Testis (tissue), 3 donors: ENCODE data around the gene SCAF11. TPM values are rescaled to one million over a fixed set of nuclear protein-coding genes. Genes with fewer than 3 reads are reported as not detected.

Experiments used
- DNase-seq: peaks from one replicate; pipeline ENCODE4 v3.0.0-alpha.2; 2019
- H3K27ac ChIP-seq, 2 donors: fragments of 200-600 bp; sonication (generic); one replicate each; pipeline ENCODE4 v1.5.1; 2019
- H3K27me3 ChIP-seq: fragments of 200-600 bp; sonication (generic); one replicate; pipeline ENCODE4 v1.5.1; 2019
- H3K36me3 ChIP-seq: fragments of 200-600 bp; sonication (generic); one replicate; pipeline ENCODE4 v1.5.1; 2017; ENCODE audit warnings: low read depth; ENCODE audit errors: missing control alignments
- H3K4me1 ChIP-seq: fragments of 200-600 bp; sonication (generic); one replicate; pipeline ENCODE4 v1.5.1; 2019
- H3K4me3 ChIP-seq, 2 donors: fragments of 200-600 bp; sonication (generic); one replicate each; pipeline ENCODE4 v1.5.1; 2017 to 2019
- H3K9me3 ChIP-seq: fragments of 200-600 bp; sonication (generic); one replicate; pipeline ENCODE4 v1.5.1; 2017
- POLR2A ChIP-seq: fragments of 450-650 bp; IDR thresholded peaks from one replicate; pipeline ENCODE4 v1.6.1; 2017; ENCODE audit warnings: antibody characterized with exemption, mild to moderate bottlenecking, moderate library complexity
- WGBS, 2 donors: methylation state at CpG; one replicate each; pipeline ENCODE4 v1.1.5; 2018; 5-methylcytosine and 5-hydroxymethylcytosine counted together
- intact Hi-C: fragments of 100-400 bp; cut with DNase I; formaldehyde crosslinking; loops from one replicate; pipeline ENCODE4 v1.15.1; 2023; ENCODE audit warnings: low total_unique reads
- polyA plus RNA-seq: library from polyadenylated mRNA; stranded (reverse); fragments of 350-450 nt; fragmentation: Illumina TruSeq; extraction: RNeasy Lipid Tissue Mini Kit (QIAGEN cat#74804); gene quantifications from one replicate; pipeline ENCODE4 v1.2.3, GENCODE V29; 2014; ENCODE audit warnings: low read depth, low replicate concordance; ENCODE audit not compliant: insufficient read depth
- total RNA-seq, 2 donors: library from RNA; depleted of rRNA; stranded (reverse); fragments of >200 nt; gene quantifications; one replicate each; pipeline ENCODE4 v1.2.3, GENCODE V29; 2016
- TF ChIP-seq, protein P1 (sequence below), 3 experiments: fragments of 450-650 bp in 2 of 3; fragments of 200-600 bp in 1 of 3; sonication (generic) in 1 of 3; IDR thresholded peaks; one replicate each; pipeline ENCODE4 v1.5.1; 2016 to 2019; ENCODE audit warnings: antibody characterized with exemption in 3 of 3, mild to moderate bottlenecking in 2 of 3, moderate library complexity in 1 of 3

The SCAF11 gene
- total and polyA plus RNA-seq, 3 donors from 2014 or later = 49.1 to 168 (median 168) TPM

DNA sequence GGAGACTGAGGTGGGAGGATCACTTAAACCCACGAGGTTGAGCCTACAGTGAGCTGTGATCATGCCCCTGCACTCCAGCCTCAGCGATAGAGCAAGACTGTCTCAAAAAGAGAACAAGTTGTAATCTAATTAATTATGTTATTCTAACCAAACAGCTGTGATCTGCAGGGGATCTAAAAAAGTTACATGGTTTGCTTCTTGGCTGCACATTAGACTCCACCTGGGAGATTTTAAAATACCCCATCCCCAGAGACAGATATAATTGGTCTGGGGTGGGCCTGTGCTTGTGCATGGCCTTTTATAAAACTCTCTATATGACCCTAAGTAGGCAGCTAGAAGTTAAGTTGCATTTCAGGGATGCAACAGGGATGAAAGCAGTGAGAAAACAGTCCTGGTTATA is 76.7 kb downstream of the SCAF11 start:
- DNase-seq = no peak
- H3K9me3 ChIP-seq = no peaks in the 10 kb centered on the region
- H3K27ac ChIP-seq = no peak overlapping the region
- intact Hi-C loops = no loop called here
- 16 to 54% methylated on average over 2 of the region's 2 CpGs for WGBS, 2 donors
- H3K36me3 ChIP-seq = no peaks in the 10 kb centered on the region
- peaks cover 8% of the 10 kb centered on the region for H3K4me1 ChIP-seq
- no peaks in the 10 kb centered on the region for H3K27me3 ChIP-seq
- no peak for TF ChIP-seq POLR2A
- TF ChIP-seq, protein P1, sequence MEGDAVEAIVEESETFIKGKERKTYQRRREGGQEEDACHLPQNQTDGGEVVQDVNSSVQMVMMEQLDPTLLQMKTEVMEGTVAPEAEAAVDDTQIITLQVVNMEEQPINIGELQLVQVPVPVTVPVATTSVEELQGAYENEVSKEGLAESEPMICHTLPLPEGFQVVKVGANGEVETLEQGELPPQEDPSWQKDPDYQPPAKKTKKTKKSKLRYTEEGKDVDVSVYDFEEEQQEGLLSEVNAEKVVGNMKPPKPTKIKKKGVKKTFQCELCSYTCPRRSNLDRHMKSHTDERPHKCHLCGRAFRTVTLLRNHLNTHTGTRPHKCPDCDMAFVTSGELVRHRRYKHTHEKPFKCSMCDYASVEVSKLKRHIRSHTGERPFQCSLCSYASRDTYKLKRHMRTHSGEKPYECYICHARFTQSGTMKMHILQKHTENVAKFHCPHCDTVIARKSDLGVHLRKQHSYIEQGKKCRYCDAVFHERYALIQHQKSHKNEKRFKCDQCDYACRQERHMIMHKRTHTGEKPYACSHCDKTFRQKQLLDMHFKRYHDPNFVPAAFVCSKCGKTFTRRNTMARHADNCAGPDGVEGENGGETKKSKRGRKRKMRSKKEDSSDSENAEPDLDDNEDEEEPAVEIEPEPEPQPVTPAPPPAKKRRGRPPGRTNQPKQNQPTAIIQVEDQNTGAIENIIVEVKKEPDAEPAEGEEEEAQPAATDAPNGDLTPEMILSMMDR (IDR thresholded peaks at IDR 0.05) = no peak
- no peak overlapping the region for H3K4me3 ChIP-seq

GRCh38 chr12:45912774-45913173 is 77.6 kb downstream of the SCAF11 start:
- 49 to 56% methylated on average over 3 of the region's 3 CpGs for WGBS, 2 donors
- Histone ChIP-seq H3K4me3 (no peak overlapping the region), H3K27me3 (no peaks in the 10 kb centered on the region), H3K9me3 (no peaks in the 10 kb centered on the region), H3K36me3 (no peaks in the 10 kb centered on the region), H3K4me1 (peaks cover 8% of the 10 kb centered on the region), H3K27ac (no peak overlapping the region)
- TF ChIP-seq, protein P1 (IDR thresholded peaks at IDR 0.05) = no peak
- no peak for TF ChIP-seq POLR2A
- intact Hi-C loops = no loop called here
- no peak for DNase-seq

GRCh38 chr12:45909041-45909713 is 81.2 kb downstream of the SCAF11 start:
- no peak for TF ChIP-seq POLR2A
- TF ChIP-seq, protein P1 (IDR thresholded peaks at IDR 0.05) = no peak
- WGBS, 2 donors = 55 to 56% methylated on average over 4 of the region's 4 CpGs
- peaks cover 8% of the 10 kb centered on the region for H3K4me1 ChIP-seq
- H3K27me3 ChIP-seq = no peaks in the 10 kb centered on the region
- no peaks in the 10 kb centered on the region for H3K36me3 ChIP-seq
- DNase-seq = no peak
- no peak overlapping the region for H3K4me3 ChIP-seq
- no peaks in the 10 kb centered on the region for H3K9me3 ChIP-seq
- no peak overlapping the region for H3K27ac ChIP-seq
- intact Hi-C loops = no loop called here

DNA sequence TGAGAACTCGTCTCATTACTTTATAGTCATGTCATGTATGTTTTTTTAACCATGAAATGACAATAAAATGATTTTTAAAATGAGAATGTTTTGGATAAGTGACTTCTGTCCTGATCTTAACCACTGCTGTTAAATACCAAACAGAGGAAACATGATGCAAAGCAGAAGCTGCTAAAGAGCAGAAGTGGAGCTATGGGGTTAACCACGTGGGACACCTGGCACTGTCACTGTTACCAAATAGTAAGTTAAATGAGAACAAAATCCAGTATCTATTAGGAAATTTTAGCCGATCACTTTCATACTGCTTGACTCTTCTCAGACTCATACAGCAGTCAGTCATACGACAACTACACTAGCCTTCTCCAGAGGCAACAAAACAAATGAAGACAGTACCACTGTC is 82.4 kb downstream of the SCAF11 start:
- H3K9me3 ChIP-seq = no peaks in the 10 kb centered on the region
- no peaks in the 10 kb centered on the region for H3K36me3 ChIP-seq
- no peak overlapping the region for H3K27ac ChIP-seq
- intact Hi-C loops = no loop called here
- no peak overlapping the region for H3K4me3 ChIP-seq
- WGBS, 2 donors = 80 to 84% methylated on average over 4 of the region's 4 CpGs
- no peak for DNase-seq
- H3K4me1 ChIP-seq = no peaks in the 10 kb centered on the region
- TF ChIP-seq, protein P1 (IDR thresholded peaks at IDR 0.05) = no peak
- no peak for TF ChIP-seq POLR2A
- H3K27me3 ChIP-seq = no peaks in the 10 kb centered on the region

GRCh38 chr12:45898094-45898493 is 92.3 kb downstream of the SCAF11 start:
- Histone ChIP-seq H3K4me3 (no peak overlapping the region), H3K36me3 (no peaks in the 10 kb centered on the region), H3K27ac (no peak overlapping the region), H3K27me3 (no peaks in the 10 kb centered on the region), H3K4me1 (no peaks in the 10 kb centered on the region), H3K9me3 (no peaks in the 10 kb centered on the region)
- 98 to 100% methylated on average over 1 of the region's 1 CpG for WGBS, 2 donors
- intact Hi-C loops = no loop called here
- TF ChIP-seq, protein P1 (IDR thresholded peaks at IDR 0.05) = no peak
- TF ChIP-seq POLR2A = no peak
- DNase-seq = no peak
